IPS-18c (cell line): ENCODE results near the gene CTNND2.
"Not testable (repeated sequence)": the region's sequence is repeated elsewhere in the genome, so short reads cannot be mapped to it uniquely, and the experiment has no call there.

Source experiments
- H3K4me3 ChIP-seq: 2 replicates; pipeline ENCODE4 v1.7.0; 2013; ENCODE audit warnings: low read depth, mild to moderate bottlenecking, low read length, moderate library complexity; ENCODE audit not compliant: insufficient read depth
- H3K9me3 ChIP-seq: one replicate; pipeline ENCODE4 v1.6.1; 2013; ENCODE audit warnings: mild to moderate bottlenecking, low read length, moderate library complexity; ENCODE audit not compliant: control insufficient read depth, insufficient read depth

CTNND2 gene

DNA sequence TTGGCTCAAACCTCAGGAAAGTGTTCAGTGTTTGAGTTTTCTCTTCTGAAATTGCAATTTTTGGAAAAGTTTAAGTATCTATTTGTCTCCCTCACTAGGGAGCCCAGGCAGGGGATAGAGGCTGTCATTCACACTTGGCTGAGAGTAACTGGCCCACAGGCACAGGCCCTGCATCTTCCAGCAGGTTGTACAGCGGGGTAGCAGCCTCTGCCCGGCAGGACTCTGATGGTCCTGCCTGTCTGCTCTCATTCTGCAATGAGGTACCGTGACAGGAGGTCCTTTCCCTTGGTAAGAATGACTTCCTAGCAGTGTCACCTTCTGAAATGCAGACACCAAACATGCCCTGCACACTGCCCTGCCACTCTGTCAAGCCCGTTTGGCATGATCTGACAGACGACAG is 860.4 kb downstream of the CTNND2 start:
- Histone ChIP-seq H3K9me3 (no peaks in the 10 kb centered on the region), H3K4me3 (no peak overlapping the region)

DNA sequence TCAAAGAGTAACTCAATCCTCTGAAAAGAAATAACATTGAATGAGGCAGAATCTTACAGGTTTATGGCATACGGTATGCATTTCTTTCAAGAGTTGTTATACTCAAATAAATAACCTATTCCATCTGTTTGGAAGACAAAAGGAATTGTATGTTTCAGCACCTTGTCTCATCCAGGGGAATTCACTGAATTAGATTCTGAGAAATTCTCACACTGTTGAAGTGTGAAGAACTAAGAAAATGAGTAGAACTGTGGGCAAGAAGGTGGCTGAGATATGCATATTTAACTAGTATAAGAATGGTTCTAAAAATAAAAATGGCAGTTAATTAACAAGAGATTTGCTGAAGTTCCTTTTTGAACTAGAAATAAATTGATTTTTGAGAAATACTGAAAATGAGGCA is 863.9 kb downstream of the CTNND2 start:
- Histone ChIP-seq H3K9me3 (no peaks in the 10 kb centered on the region), H3K4me3 (no peak overlapping the region)

DNA sequence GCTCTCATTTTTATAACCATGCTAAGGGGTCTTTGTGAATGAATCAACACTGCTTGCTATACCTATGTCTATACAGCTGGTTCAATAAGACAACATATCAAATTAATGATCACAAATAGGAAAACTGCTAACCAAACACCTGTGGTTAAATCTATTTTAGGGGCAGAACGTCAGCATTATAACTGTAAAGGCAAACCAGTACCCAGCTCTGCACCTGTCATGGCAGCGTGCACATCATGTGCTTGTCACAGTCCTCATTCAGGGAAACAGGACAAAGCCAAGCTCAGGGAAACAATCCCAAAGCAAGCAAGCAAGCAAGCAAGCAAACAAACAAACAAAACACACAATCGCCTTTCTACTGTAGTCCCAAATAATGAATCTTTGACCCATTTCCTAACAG is 865.5 kb downstream of the CTNND2 start:
- Histone ChIP-seq H3K4me3 (no peak overlapping the region), H3K9me3 (no peaks in the 10 kb centered on the region)

DNA sequence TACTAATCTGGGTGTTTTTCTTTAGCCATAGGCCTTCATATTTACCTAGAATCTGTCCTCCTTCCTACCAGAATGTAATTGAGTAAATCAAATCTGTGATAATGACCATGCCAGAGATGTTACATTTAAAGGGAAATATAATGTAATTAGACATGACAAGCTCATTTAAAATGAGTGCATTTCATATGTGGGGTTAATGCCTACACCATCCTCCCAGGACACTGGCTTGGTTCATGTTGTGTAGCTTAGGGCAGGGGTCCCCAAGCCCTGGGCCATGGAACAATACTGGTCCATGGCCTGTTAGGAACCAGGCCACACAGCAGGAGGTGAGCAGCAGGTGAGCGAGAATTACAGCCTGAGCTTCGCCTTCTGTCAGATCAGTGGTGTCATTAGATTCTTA is 866.3 kb downstream of the CTNND2 start:
- Histone ChIP-seq H3K4me3 (no peak overlapping the region), H3K9me3 (no peaks in the 10 kb centered on the region)

DNA sequence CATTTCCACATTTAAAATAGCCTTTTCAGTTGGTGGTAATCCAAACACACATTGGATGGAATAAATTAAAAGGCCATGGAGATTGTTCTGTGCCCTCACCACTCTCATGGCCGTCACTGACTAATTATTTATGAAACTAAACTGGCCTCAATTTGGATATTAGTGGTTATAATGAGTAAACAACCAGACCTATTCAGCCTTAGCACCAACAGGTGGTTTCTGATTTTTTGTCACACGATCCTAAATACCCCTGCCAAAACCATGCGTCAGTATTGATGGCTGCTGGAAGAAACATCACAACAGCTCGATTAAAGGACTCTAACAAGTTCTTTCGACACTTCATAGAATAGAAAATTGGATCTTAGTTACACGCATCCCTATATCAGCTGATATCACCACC is 867.2 kb downstream of the CTNND2 start:
- no peak overlapping the region for H3K4me3 ChIP-seq
- no peaks in the 10 kb centered on the region for H3K9me3 ChIP-seq

DNA sequence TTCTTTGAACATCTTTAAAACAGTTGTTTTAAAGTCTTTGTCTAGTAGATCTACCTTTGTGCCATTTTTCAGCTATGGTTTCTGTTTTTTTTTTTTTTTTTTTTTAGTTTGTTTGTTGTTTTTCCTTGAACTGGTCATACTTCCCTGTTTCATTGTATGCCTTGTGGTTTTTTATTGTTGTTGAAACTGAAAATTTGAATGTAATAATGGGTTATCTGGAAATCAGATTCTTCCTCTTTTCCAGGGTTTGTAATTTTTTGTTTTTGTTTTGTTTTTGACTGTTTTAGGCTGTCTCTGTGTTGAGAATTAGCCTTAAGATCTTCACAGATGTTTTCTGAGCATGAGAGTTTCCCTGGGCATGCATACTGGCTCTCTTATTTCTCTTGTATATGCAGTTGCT is 873.6 kb downstream of the CTNND2 start:
- no peak overlapping the region for H3K4me3 ChIP-seq

DNA sequence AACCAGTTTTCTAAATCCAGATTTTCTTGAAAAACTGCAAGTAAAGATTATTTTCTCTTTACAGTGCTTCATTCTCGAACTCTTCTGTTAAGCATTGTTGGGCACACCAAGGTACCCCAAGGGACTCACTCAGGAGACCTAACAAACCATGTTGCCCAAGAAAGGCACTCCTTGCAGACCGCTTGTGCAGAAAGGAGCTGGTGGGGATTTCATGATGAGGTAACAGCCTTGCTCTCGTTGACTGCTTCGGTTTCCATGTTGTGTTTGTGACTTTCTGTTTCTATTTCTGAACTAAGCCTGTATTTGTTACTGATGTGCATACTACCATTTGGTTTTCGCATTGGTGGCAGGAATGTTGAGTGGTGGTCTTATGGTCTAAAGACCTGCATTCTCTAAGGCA is 876.6 kb downstream of the CTNND2 start:
- peaks cover 3% of the 10 kb centered on the region for H3K9me3 ChIP-seq
- H3K4me3 ChIP-seq: no peak overlapping the region

More for the DNA sequence above, 873.6 kb downstream of the CTNND2 start:
- peaks cover 3% of the 10 kb centered on the region for H3K9me3 ChIP-seq

DNA sequence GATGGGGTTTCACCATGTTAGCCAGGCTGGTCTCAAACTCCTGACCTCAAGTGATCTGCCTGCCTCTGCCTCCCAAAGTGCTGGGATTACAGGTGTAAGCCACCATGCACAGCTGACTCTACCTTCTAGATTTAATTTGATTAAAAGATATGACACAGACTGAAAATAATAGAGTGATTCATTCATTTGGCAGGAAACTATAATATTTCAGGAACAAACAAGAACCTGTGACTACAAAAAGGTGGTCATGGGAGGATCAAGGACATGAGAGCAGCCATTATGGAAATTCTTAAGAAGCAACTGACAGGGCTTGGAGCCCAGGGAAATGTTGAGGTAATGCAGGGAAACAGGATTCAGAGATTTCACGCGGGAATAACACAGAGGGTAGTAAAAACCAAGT is 877.7 kb downstream of the CTNND2 start:
- no peak overlapping the region for H3K4me3 ChIP-seq

DNA sequence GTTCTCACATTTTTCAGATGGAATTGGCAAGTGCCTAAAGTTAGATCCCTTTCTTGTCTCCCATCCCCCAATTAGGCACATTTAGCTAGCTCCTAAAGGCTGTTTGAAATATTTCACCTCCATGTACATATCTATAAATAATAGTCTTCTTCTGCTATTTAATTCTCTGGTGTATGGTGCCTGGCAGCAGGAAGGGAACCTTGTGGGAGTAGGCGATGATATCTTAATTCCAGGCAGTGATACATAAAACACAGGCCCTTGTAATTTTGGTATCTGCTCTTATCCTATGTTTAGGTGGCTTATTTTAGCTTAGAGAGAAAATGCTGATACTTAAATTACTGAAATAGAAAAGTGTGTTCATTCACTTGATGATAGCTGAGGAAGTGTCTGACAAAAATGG is 880.3 kb downstream of the CTNND2 start:
- H3K4me3 ChIP-seq: no peak overlapping the region
- H3K9me3 ChIP-seq: no peaks in the 10 kb centered on the region

More for the DNA sequence above, 877.7 kb downstream of the CTNND2 start:
- H3K9me3 ChIP-seq: peaks cover 3% of the 10 kb centered on the region

DNA sequence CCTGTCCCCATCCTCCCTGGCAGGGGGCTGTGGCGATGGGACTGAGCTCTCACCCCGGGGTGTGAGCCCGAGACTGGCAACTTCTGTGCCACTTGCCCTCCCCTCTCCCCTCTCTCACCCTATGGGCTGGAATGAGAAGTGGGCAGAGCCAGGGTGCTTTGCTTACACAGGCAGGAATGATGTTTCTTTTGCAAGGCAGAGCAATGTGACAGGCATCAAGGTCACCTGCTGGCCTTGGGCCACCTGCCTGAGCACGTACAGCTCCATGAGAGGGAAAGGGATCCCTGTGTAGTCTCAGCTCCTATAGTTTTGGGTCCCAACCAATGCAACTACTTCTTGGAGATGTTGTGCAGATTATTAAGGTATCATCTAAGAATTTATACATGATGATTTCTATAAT is 890.5 kb downstream of the CTNND2 start:
- Histone ChIP-seq H3K4me3 (no peak overlapping the region), H3K9me3 (no peaks in the 10 kb centered on the region)

DNA sequence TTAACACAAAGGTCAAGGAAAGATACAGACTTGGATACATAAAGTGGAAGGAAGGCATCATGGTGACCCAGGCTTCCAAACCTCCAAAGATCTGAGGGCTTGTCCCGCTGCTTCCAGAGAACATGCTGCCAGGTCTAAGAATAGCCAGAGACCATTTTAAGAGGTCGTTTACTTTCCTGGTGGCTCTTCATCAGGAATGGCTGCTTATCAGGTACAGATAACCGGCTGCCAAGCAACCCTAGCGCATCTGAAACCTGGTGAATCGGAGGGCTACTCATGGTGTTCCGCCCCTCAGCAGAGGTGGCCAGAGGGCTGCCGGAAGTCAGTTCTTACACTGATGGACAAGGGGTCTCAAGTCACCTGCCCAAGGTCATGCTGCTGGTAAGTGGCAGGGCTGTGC is 892.0 kb downstream of the CTNND2 start:
- Histone ChIP-seq H3K4me3 (no peak overlapping the region), H3K9me3 (no peaks in the 10 kb centered on the region)

DNA sequence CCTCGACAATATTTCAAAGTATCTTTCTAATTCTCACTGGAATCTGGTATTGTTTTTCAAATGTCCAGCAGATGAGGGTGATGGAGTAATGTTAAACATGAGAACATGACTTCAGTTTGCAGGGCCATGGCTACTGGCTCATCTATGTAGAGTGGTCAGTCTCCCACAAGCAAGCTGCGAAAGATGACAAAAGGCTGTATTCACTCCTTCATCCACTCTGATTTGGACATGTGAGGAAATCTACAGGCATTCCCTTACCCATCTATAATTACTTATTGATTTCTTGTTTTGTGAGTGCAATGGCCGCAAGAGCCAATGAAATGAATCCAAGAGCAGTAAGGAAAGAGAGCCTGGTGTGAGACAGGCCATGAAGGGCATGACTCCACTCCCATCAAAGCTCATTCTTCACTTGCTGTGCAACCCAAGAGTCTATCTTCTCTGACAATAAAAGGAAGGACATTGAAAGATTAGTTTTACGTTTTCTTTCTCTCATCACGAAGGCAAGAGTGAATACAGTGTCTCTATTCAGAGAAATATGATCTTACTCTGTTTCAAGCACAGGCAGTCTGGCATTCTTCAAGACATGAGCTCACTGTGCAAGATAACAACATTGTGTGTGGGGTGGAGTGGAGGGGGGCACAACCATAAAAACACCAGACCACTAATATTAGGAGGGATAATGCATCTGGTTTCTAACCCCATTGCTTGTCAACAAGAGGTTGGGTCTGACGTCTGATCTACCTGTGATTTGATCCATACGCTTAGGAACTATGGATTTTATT is 893.6 kb downstream of the CTNND2 start:
- Histone ChIP-seq H3K9me3 (no peaks in the 10 kb centered on the region), H3K4me3 (no peak overlapping the region)

DNA sequence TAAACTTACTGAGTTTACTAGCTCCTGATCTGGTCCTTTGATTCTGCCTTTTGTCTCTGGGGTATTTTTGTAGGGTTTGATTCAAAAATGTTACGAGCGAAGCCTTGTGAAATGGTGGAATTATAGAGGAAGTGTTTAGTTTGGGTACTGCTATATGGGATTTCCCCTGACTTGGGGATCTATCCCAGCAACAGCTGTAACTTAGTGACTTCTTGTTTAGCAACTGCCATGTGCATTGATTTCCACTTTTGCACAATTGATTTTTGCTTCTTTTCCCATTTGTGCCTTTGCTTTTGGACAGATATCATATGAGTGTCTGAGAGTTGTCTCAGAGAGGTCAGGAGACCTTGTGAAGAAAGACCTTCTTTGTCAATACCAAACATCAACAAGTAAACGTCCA is 894.7 kb downstream of the CTNND2 start:
- Histone ChIP-seq H3K4me3 (no peak overlapping the region), H3K9me3 (no peaks in the 10 kb centered on the region)

DNA sequence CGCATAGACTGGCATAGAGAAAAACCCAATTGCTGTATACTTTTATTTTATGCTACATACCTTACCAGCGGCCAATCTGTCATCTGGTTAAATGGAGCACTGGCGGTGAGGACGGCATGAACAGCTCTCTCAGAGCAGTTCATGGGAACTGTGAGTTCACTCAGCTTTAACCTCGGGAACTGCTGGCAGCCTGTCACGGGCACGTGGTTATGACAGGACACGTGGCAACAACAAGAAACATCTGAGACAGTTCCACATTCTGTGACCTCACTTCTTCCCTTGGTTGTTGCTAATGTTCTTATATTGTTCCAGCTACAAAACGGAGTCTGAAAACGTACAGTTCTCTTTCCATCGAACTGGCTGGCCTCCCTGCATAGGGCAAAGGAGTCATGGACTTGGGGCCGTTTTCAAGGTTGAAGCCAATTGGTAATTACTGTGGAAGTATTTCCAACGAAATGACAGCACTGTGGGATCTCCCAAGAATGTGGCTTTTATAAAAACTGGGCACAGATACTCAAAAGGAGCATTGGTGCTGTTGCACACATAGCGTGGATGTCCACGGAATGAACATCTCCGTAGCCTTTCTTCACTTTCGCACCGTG is 896.9 kb downstream of the CTNND2 start:
- Histone ChIP-seq H3K4me3 (no peak overlapping the region), H3K9me3 (no peaks in the 10 kb centered on the region)

DNA sequence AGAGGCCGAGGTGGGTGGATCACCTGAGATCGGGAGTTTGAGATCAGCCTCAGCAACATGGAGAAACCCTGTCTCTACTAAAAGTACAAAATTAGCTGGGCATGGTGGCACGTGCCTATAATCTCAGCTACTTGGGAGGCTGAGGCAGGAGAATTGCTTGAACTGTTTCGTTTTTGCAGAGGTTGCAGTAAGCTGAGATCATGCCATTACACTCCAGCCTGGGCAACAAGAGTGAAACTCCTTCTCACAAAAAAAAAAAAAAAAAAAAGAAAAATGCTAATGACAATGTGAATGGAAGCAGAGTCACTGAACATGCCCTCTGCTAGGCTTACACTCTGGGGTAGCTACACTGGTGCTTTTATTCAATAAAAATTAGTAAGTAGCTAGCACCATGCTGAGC is 899.7 kb downstream of the CTNND2 start:
- not testable (repeated sequence) for H3K4me3 ChIP-seq, H3K9me3 ChIP-seq

DNA sequence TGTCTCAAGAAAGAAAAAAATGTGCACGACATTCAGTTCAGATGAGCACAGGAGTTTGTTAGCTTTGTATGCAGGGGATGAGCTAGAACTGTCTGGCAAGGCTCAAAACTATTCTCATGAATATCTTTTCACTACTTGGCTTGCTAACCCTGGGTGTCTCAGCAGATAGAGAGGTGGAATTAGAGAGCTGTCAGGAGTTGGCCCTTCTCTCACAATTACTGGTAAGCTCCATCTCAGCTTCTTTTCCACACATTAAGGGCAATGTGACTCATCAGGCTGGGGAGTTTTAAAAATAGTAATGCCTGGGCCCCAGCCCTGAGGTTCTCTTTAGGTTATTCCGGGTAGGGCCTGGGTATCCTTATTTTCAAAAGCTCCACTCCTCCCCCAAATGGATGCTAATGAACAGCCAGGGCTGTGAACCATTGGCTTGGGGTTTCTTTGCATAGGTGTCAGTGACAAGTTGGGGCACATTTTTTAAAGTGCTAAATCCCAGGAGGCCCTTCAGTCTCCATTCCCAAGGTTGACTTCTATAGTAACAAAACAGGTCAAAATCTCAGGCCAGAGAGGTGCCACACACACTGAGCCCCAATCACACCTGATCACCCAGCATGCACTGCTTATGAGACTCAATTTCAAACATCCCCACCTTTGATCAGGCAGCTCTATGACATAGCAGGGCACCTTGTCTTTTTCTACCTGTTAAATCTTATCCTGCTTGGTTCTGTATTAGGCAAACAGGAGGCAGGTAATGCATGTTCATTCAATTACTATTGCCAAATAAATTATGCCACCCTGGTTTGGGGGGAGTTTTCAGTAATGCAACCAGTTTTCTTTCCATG is 903.5 kb downstream of the CTNND2 start:
- Histone ChIP-seq H3K9me3 (no peaks in the 10 kb centered on the region), H3K4me3 (no peak overlapping the region)

DNA sequence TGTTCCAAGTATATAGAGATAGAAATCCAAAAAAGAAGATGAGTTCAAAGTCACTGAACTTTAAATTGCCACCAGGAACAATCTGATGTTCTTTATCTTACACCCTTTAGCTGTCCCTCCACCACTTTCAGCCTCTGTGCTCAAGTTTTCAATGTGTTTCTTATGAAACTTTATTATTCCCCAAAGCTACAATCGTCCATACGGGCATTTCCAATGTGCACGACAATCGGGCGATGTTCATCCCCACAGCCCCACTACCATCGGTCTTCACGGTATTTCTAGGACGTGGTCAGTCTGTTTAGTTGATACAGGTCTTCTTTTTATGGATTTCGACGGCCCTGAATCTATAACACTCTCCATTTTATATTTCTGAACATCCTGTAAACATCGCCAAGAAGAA is 904.5 kb downstream of the CTNND2 start:
- Histone ChIP-seq H3K4me3 (no peak overlapping the region), H3K9me3 (peaks cover 2% of the 10 kb centered on the region)

DNA sequence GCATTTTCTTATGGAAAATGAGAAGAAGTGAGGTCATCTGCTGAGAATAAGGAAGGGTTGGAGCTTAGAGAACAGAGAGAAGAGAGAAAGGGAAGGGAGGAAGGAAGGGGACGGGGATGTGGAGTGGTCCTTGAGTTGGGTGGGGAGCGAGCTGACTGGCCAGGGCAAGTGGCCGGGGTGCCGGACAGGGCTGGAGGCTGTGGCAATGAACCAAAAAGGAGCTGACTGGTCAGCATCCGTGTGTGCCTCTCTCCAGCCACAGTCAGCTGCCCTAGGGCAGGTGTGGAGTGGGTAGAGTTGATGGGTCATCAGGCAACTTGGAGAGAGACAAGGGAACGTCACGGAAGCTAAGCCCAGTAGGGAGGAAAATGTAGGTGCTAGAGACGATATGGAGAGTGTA is 908.4 kb downstream of the CTNND2 start:
- peaks cover 2% of the 10 kb centered on the region for H3K9me3 ChIP-seq
- H3K4me3 ChIP-seq: no peak overlapping the region
